Astrocyte (in vitro differentiated cells and primary cell): Measurements from ENCODE around the gene RFTN1. TPM values are rescaled to one million over a fixed set of nuclear protein-coding genes. Genes with fewer than 3 reads are reported as not detected.

Experiments used
- DNase-seq: peaks from one replicate; pipeline ENCODE4 v3.0.0-alpha.2; 2010; ENCODE audit warnings: low read depth
- FAIRE-seq: peaks from 2 replicates; lab custom pipeline; 2011; peaks lifted over from hg19 to GRCh38; lab: Jason Lieb, UNC
- H2AFZ ChIP-seq: 2 replicates; pipeline ENCODE4 v1.6.0; 2012; ENCODE audit warnings: low read depth, low read length, inconsistent platforms
- H3K27ac ChIP-seq: 2 replicates; pipeline ENCODE4 v1.5.1; 2011; ENCODE audit warnings: low read depth, low read length, inconsistent platforms
- H3K27me3 ChIP-seq: 2 replicates; pipeline ENCODE4 v1.6.0; 2011; ENCODE audit warnings: low read length, inconsistent platforms; ENCODE audit not compliant: insufficient read depth
- H3K36me3 ChIP-seq: 2 replicates; pipeline ENCODE4 v1.5.1; 2011; ENCODE audit warnings: low read length, inconsistent platforms; ENCODE audit not compliant: insufficient read depth
- H3K4me1 ChIP-seq: 2 replicates; pipeline ENCODE4 v1.5.1; 2011; ENCODE audit warnings: low read length, inconsistent platforms; ENCODE audit not compliant: insufficient read depth
- H3K4me2 ChIP-seq: 2 replicates; pipeline ENCODE4 v1.6.0; 2012; ENCODE audit warnings: low read length, inconsistent platforms
- H3K4me3 ChIP-seq: 2 replicates; pipeline ENCODE4 v1.5.1; 2011; ENCODE audit warnings: low read depth, mild to moderate bottlenecking, low read length, inconsistent platforms; ENCODE audit not compliant: insufficient read depth
- H3K79me2 ChIP-seq: 2 replicates; pipeline ENCODE4 v1.6.0; 2012; ENCODE audit warnings: mild to moderate bottlenecking, low read length, inconsistent platforms; ENCODE audit not compliant: insufficient read depth
- H3K9ac ChIP-seq: 2 replicates; pipeline ENCODE4 v1.6.0; 2012; ENCODE audit warnings: mild to moderate bottlenecking, low read length, inconsistent platforms
- H3K9me3 ChIP-seq: 2 replicates; pipeline ENCODE4 v1.5.1; 2012; ENCODE audit warnings: low read depth, mild to moderate bottlenecking, low read length, inconsistent platforms; ENCODE audit not compliant: insufficient read depth
- H4K20me1 ChIP-seq: 2 replicates; pipeline ENCODE4 v1.6.0; 2012; ENCODE audit warnings: low read length, inconsistent platforms; ENCODE audit not compliant: insufficient read depth
- H3K27ac Mint-ChIP-seq: one replicate; pipeline ENCODE4 v1.8.0; 2021; ENCODE audit warnings: mild to moderate bottlenecking, mixed read lengths; ENCODE audit not compliant: unreplicated experiment
- H3K27me3 Mint-ChIP-seq: one replicate; pipeline ENCODE4 v1.8.0; 2021; ENCODE audit warnings: low read depth, mixed read lengths; ENCODE audit not compliant: unreplicated experiment
- H3K36me3 Mint-ChIP-seq: one replicate; pipeline ENCODE4 v1.8.0; 2021; ENCODE audit warnings: low read depth, mixed read lengths; ENCODE audit not compliant: unreplicated experiment
- H3K4me1 Mint-ChIP-seq: one replicate; pipeline ENCODE4 v1.8.0; 2021; ENCODE audit warnings: low read depth, mixed read lengths; ENCODE audit not compliant: unreplicated experiment
- H3K4me3 Mint-ChIP-seq: one replicate; pipeline ENCODE4 v1.8.0; 2021; ENCODE audit warnings: mild to moderate bottlenecking, moderate library complexity, mixed read lengths; ENCODE audit not compliant: unreplicated experiment
- H3K9me3 Mint-ChIP-seq: one replicate; pipeline ENCODE4 v1.8.0; 2021; ENCODE audit warnings: mild to moderate bottlenecking, mixed read lengths; ENCODE audit not compliant: unreplicated experiment
- CTCF ChIP-seq: IDR thresholded peaks from 2 replicates; pipeline ENCODE4 v1.5.1; 2011; ENCODE audit warnings: low read depth, mild to moderate bottlenecking, inconsistent platforms, low read length, moderate library complexity; ENCODE audit not compliant: insufficient read depth
- EZH2 ChIP-seq: IDR thresholded peaks from 2 replicates; pipeline ENCODE4 v1.6.1; 2012; ENCODE audit warnings: mild to moderate bottlenecking, low read length, inconsistent platforms; ENCODE audit not compliant: insufficient read depth
- total RNA-seq: library from RNA; stranded (reverse); gene quantifications from 2 replicates; pipeline ENCODE4 v1.2.1, GENCODE V29; 2021

Gene RFTN1
- total RNA-seq, 1 donor from 2014 or later, result 49.5 TPM

GRCh38 chr3:16372362-16373292 lies 140.9 kb downstream of the RFTN1 start:
- Histone ChIP-seq H3K4me2 (no peak overlapping the region), H3K4me1 (peaks cover 26% of the 10 kb centered on the region), H3K4me3 (no peak overlapping the region), H3K9me3 (no peaks in the 10 kb centered on the region), H3K79me2 (no peaks in the 10 kb centered on the region), H3K9ac (no peak overlapping the region), H3K36me3 (peaks cover 20% of the 10 kb centered on the region), H3K27me3 (no peaks in the 10 kb centered on the region), H4K20me1 (peaks cover 15% of the 10 kb centered on the region), H2AFZ (no peak overlapping the region), H3K27ac (no peak overlapping the region)
- Mint-ChIP-seq H3K36me3 (peaks cover 22% of the 10 kb centered on the region), H3K27me3 (no peaks in the 10 kb centered on the region), H3K4me1 (peaks cover 35% of the 10 kb centered on the region), H3K4me3 (no peak overlapping the region), H3K9me3 (no peaks in the 10 kb centered on the region), H3K27ac (no peak overlapping the region)
- FAIRE-seq, result no peak
- TF ChIP-seq EZH2, result no peak
- no peak for TF ChIP-seq CTCF
- DNase-seq, result peak; percentile 49

- DNase-seq (peak; percentile 84), FAIRE-seq (no peak)
- peak overlapping the region; percentile 58 for H3K27ac Mint-ChIP-seq
- TF ChIP-seq EZH2, result no peak
- no peak for TF ChIP-seq CTCF
- Histone ChIP-seq H3K9me3 (no peaks in the 10 kb centered on the region), H3K27me3 (no peaks in the 10 kb centered on the region), H3K36me3 (peaks cover 10% of the 10 kb centered on the region), H3K9ac (no peak overlapping the region), H2AFZ (no peak overlapping the region), H3K4me3 (no peak overlapping the region), H3K4me1 (peaks cover 26% of the 10 kb centered on the region), H4K20me1 (peaks cover 15% of the 10 kb centered on the region), H3K79me2 (no peaks in the 10 kb centered on the region), H3K4me2 (no peak overlapping the region), H3K27ac (peak overlapping the region; percentile 32)
- peaks cover 35% of the 10 kb centered on the region for H3K4me1 Mint-ChIP-seq
- peak overlapping the region; percentile 27 for H3K4me3 Mint-ChIP-seq
- H3K27me3 Mint-ChIP-seq, result no peaks in the 10 kb centered on the region
- peaks cover 23% of the 10 kb centered on the region for H3K36me3 Mint-ChIP-seq
- no peaks in the 10 kb centered on the region for H3K9me3 Mint-ChIP-seq
Observed at GRCh38 chr3:16370872-16371740, 142.4 kb downstream of the RFTN1 start.
